HG02759 (cell line): ENCODE results near the gene CFAP210.

Source experiments
- ATAC-seq: cut with Tn5 transposase; IDR thresholded peaks from one replicate; pipeline ENCODE4 v1.9.1; 2021; ENCODE audit warnings: mild to moderate bottlenecking, moderate library complexity; ENCODE audit not compliant: unreplicated experiment

Gene CFAP210

GRCh38 chr2:169694113-169694893 lies at the start of gene CFAP210, which contains the start of gene PHOSPHO2:
TSS of gene CFAP210 (minus strand) at chr2:169694405. CDS start at chr2:169694327, 78 bp downstream.
TSS of gene PHOSPHO2 (plus strand) at chr2:169694469. CDS start at chr2:169700972, 6,503 bp downstream.
- peak; percentile 99 for ATAC-seq

- no peak for ATAC-seq
Measured at GRCh38 chr2:169743549-169743948, 49.3 kb upstream of the CFAP210 start.

GRCh38 chr2:169739351-169739750 lies 45.1 kb upstream of the CFAP210 start:
- no peak for ATAC-seq

- no peak for ATAC-seq
Measured at GRCh38 chr2:169738566-169739229, 44.5 kb upstream of the CFAP210 start.

GRCh38 chr2:169736902-169737301 lies 42.7 kb upstream of the CFAP210 start:
- ATAC-seq, result no peak

GRCh38 chr2:169735623-169736022 lies 41.4 kb upstream of the CFAP210 start:
- no peak for ATAC-seq

GRCh38 chr2:169734169-169734847 lies 40.1 kb upstream of the CFAP210 start:
- peak; percentile 41 for ATAC-seq

- ATAC-seq, result no peak
Measured at GRCh38 chr2:169732583-169733358, 38.6 kb upstream of the CFAP210 start.

- no peak for ATAC-seq
Measured at GRCh38 chr2:169732075-169732474, 37.9 kb upstream of the CFAP210 start.

GRCh38 chr2:169729274-169729605 lies 35.0 kb upstream of the CFAP210 start:
- ATAC-seq, result no peak

GRCh38 chr2:169727065-169727464 lies 32.9 kb upstream of the CFAP210 start:
- no peak for ATAC-seq

GRCh38 chr2:169721016-169721415 lies 26.8 kb upstream of the CFAP210 start:
- ATAC-seq, result no peak

GRCh38 chr2:169718930-169719504 lies 24.8 kb upstream of the CFAP210 start:
- ATAC-seq, result no peak

- ATAC-seq, result no peak
Measured at GRCh38 chr2:169717691-169718063, 23.5 kb upstream of the CFAP210 start.

- ATAC-seq, result no peak
Measured at GRCh38 chr2:169716938-169717690, 22.9 kb upstream of the CFAP210 start.

GRCh38 chr2:169716238-169716886 lies 22.2 kb upstream of the CFAP210 start:
- no peak for ATAC-seq

GRCh38 chr2:169715379-169716237 lies 21.4 kb upstream of the CFAP210 start:
- no peak for ATAC-seq

GRCh38 chr2:169714699-169715098 lies 20.5 kb upstream of the CFAP210 start:
- ATAC-seq, result no peak

- ATAC-seq, result no peak
Measured at GRCh38 chr2:169713331-169713730, 19.1 kb upstream of the CFAP210 start.
